Neuronal stem cell (in vitro differentiated cells): ENCODE results near the gene ZBTB46.

Experiments used
- DNase-seq: peaks from one replicate; pipeline ENCODE4 v3.0.0-alpha.2; 2013; ENCODE audit warnings: low spot score
- H2AFZ ChIP-seq: one replicate; pipeline ENCODE4 v1.6.1; 2013; ENCODE audit warnings: mild to moderate bottlenecking, low read length, inconsistent platforms
- H2AK5ac ChIP-seq: 2 replicates; pipeline ENCODE4 v1.6.1; 2013; ENCODE audit warnings: low read depth, mild to moderate bottlenecking, inconsistent platforms, low read length, moderate library complexity, mixed read lengths
- H2BK120ac ChIP-seq: 2 replicates; pipeline ENCODE4 v1.6.1; 2013; ENCODE audit warnings: low read depth, mild to moderate bottlenecking, inconsistent platforms, low read length, moderate library complexity, mixed read lengths
- H2BK12ac ChIP-seq: one replicate; pipeline ENCODE4 v1.6.1; 2013; ENCODE audit warnings: low read length, inconsistent platforms
- H2BK15ac ChIP-seq: 2 replicates; pipeline ENCODE4 v1.6.1; 2013; ENCODE audit warnings: mild to moderate bottlenecking, low read length, inconsistent platforms, mixed read lengths
- H2BK5ac ChIP-seq: one replicate; pipeline ENCODE4 v1.6.1; 2013; ENCODE audit warnings: inconsistent platforms, mild to moderate bottlenecking, low read length, moderate library complexity
- H3K14ac ChIP-seq: one replicate; pipeline ENCODE4 v1.6.1; 2013; ENCODE audit warnings: low read length, inconsistent platforms
- H3K18ac ChIP-seq: 2 replicates; pipeline ENCODE4 v1.6.1; 2013; ENCODE audit warnings: low read length, inconsistent platforms
- H3K23ac ChIP-seq: 2 replicates; pipeline ENCODE4 v1.6.1; 2013; ENCODE audit warnings: low read depth, mild to moderate bottlenecking, mixed read lengths, low read length, inconsistent platforms; ENCODE audit not compliant: poor library complexity
- H3K27ac ChIP-seq: replicated peaks from 3 replicates; pipeline ENCODE4 v1.5.1; 2013; ENCODE audit warnings: low read length, inconsistent platforms
- H3K27me3 ChIP-seq, 3 experiments: 2 replicates each; pipeline ENCODE4 v1.6.1; 2013; ENCODE audit warnings: low read length in 3 of 3, mild to moderate bottlenecking in 2 of 3, inconsistent platforms in 1 of 3, low read depth in 1 of 3, mixed read lengths in 1 of 3, moderate library complexity in 1 of 3; ENCODE audit not compliant: control insufficient read depth in 3 of 3, insufficient read depth in 3 of 3
- H3K36me3 ChIP-seq, 2 donors: replicated peaks in 1 of 2; 2 replicates each; pipeline ENCODE4 v1.6.1; 2013; ENCODE audit warnings: low read length in 2 of 2; ENCODE audit not compliant: control insufficient read depth in 2 of 2, insufficient read depth in 2 of 2
- H3K4ac ChIP-seq: 2 replicates; pipeline ENCODE4 v1.6.1; 2013; ENCODE audit warnings: inconsistent platforms, mild to moderate bottlenecking, low read length, moderate library complexity
- H3K4me1 ChIP-seq, 2 donors: 1 replicate in 1 of 2; 2 replicates in 1 of 2; pipeline ENCODE4 v1.6.1; 2013; ENCODE audit warnings: low read length in 2 of 2, low read depth in 1 of 2; ENCODE audit not compliant: control insufficient read depth in 2 of 2, insufficient read depth in 1 of 2
- H3K4me2 ChIP-seq: one replicate; pipeline ENCODE4 v1.6.1; 2013; ENCODE audit warnings: mild to moderate bottlenecking, low read length, inconsistent platforms; ENCODE audit not compliant: insufficient read depth, poor library complexity, severe bottlenecking
- H3K4me3 ChIP-seq, 2 donors: 2 replicates each; pipeline ENCODE4 v1.5.1; 2013; ENCODE audit warnings: low read length in 2 of 2, mild to moderate bottlenecking in 2 of 2, inconsistent platforms in 1 of 2, moderate library complexity in 1 of 2
- H3K79me1 ChIP-seq: one replicate; pipeline ENCODE4 v1.6.1; 2013; ENCODE audit warnings: low read depth, mild to moderate bottlenecking, inconsistent platforms, low read length, moderate library complexity
- H3K9ac ChIP-seq: one replicate; pipeline ENCODE4 v1.6.1; 2013; ENCODE audit warnings: mild to moderate bottlenecking, low read depth, low read length, inconsistent platforms; ENCODE audit not compliant: poor library complexity
- H3K9me3 ChIP-seq, 2 donors: replicated peaks in 1 of 2; 2 replicates each; pipeline versions ENCODE3 to v1.6.1; 2013; ENCODE audit warnings: low read length in 2 of 2, mild to moderate bottlenecking in 2 of 2, inconsistent platforms in 1 of 2, low read depth in 1 of 2, mixed read lengths in 1 of 2, moderate library complexity in 1 of 2; ENCODE audit not compliant: control insufficient read depth in 2 of 2, insufficient read depth in 1 of 2
- H4K8ac ChIP-seq: one replicate; pipeline ENCODE4 v1.6.1; 2013; ENCODE audit warnings: low read depth, mild to moderate bottlenecking, inconsistent platforms, low read length, moderate library complexity
- H4K91ac ChIP-seq: one replicate; pipeline ENCODE4 v1.6.1; 2013; ENCODE audit warnings: low read length, low read depth, mild to moderate bottlenecking, inconsistent platforms; ENCODE audit not compliant: poor library complexity
- WGBS, 2 donors: extraction: QIAGEN DNeasy Blood & Tissue Kit; methylation state at CpG; one replicate each; pipeline ENCODE4 v1.1.7; 2013; ENCODE audit warnings: missing lambda C conversion rate in 2 of 2, mixed read lengths in 1 of 2; ENCODE audit not compliant: insufficient read length in 2 of 2, insufficient replicate concordance in 1 of 2; ENCODE audit errors: extremely low coverage in 2 of 2; 5-methylcytosine and 5-hydroxymethylcytosine counted together

ZBTB46 gene

DNA sequence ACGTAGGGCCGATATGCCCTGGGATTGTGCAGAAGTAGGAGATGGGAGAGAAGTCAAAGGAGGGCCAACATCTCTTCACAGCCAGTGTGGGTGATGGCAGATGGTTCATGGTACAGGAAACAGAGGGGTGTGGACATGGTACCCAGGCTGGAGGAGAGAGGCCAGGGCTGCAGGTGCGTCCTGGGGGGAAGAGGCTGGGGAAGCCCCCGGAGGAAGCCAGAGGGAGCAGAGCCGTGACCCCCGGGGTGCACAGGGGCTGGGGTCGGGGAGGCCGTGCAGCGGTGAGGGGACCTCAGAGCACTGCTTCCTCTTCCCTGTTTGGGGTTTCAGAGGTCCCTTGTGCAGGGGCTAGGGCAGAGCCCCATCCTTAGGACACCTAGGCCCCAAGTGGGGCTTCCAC, 11.2 kb upstream of the ZBTB46 start:
- H4K91ac ChIP-seq: no peak overlapping the region
- DNase-seq: no peak
- H3K4ac ChIP-seq: no peak overlapping the region
- peaks cover 10 to 12% of the 10 kb centered on the region in 2 donors for H3K4me1 ChIP-seq
- no peak overlapping the region for H2AFZ ChIP-seq
- H3K9me3 ChIP-seq: no peaks in the 10 kb centered on the region
- peak overlapping the region; percentile 78 for H2BK12ac ChIP-seq
- H3K18ac ChIP-seq: peak overlapping the region; percentile 21
- H3K23ac ChIP-seq: no peak overlapping the region
- H3K14ac ChIP-seq: no peak overlapping the region
- H2BK5ac ChIP-seq: no peak overlapping the region
- no peak overlapping the region for H4K8ac ChIP-seq
- H3K79me1 ChIP-seq: peaks cover 2% of the 10 kb centered on the region
- H3K4me2 ChIP-seq: no peak overlapping the region
- no peak overlapping the region for H3K9ac ChIP-seq
- no peaks in the 10 kb centered on the region for H3K27me3 ChIP-seq
- no CpG with 5 or more reads among the region's 9 CpGs for WGBS, 2 donors
- H3K27ac ChIP-seq: no peak overlapping the region
- H2AK5ac ChIP-seq: no peak overlapping the region
- H3K36me3 ChIP-seq: no peaks in the 10 kb centered on the region
- no peak overlapping the region for H3K4me3 ChIP-seq
- no peak overlapping the region for H2BK120ac ChIP-seq
- peak overlapping the region; percentile 14 for H2BK15ac ChIP-seq

- no peak for DNase-seq
- H4K8ac ChIP-seq: no peak overlapping the region
- H2BK5ac ChIP-seq: no peak overlapping the region
- H3K9me3 ChIP-seq: no peaks in the 10 kb centered on the region
- no peaks in the 10 kb centered on the region for H3K36me3 ChIP-seq
- H2BK12ac ChIP-seq: no peak overlapping the region
- no peak overlapping the region for H3K4ac ChIP-seq
- H3K9ac ChIP-seq: peak overlapping the region; percentile 30
- whole genome bisulfite sequencing, 2 donors: no CpG with 5 or more reads among the region's 11 CpGs
- peak overlapping the region; percentile 31 for H3K14ac ChIP-seq
- no peak overlapping the region for H3K4me2 ChIP-seq
- H3K4me1 ChIP-seq: peaks cover 2 to 3% of the 10 kb centered on the region in 2 donors
- H2AK5ac ChIP-seq: peak overlapping the region; percentile 64
- H3K18ac ChIP-seq: peak overlapping the region; percentile 74
- no peak overlapping the region for H2AFZ ChIP-seq
- H4K91ac ChIP-seq: no peak overlapping the region
- H3K79me1 ChIP-seq: no peaks in the 10 kb centered on the region
- H3K4me3 ChIP-seq: peak overlapping the region in 1 of 2 donors; percentile 58
- no peak overlapping the region for H2BK120ac ChIP-seq
- H3K27me3 ChIP-seq: no peaks in the 10 kb centered on the region
- H3K27ac ChIP-seq: no peak overlapping the region
- H2BK15ac ChIP-seq: peak overlapping the region; percentile 3
- peak overlapping the region; percentile 5 for H3K23ac ChIP-seq
These were observed 9.4 kb upstream of the ZBTB46 start for GRCh38 chr20:63840405-63840828.

- H2BK12ac ChIP-seq: peak overlapping the region; percentile 7
- no peaks in the 10 kb centered on the region for H3K9me3 ChIP-seq
- no peak overlapping the region for H2AK5ac ChIP-seq
- H2BK120ac ChIP-seq: no peak overlapping the region
- H3K4me1 ChIP-seq: peaks cover 7 to 10% of the 10 kb centered on the region in 2 donors
- peak overlapping the region; percentile 63 for H3K9ac ChIP-seq
- WGBS, 2 donors: no CpG with 5 or more reads among the region's 13 CpGs
- H3K4ac ChIP-seq: no peak overlapping the region
- H3K14ac ChIP-seq: no peak overlapping the region
- H3K23ac ChIP-seq: no peak overlapping the region
- H4K8ac ChIP-seq: no peak overlapping the region
- no peak overlapping the region for H3K4me3 ChIP-seq
- H3K18ac ChIP-seq: peak overlapping the region; percentile 50
- no peak overlapping the region for H3K4me2 ChIP-seq
- H3K27me3 ChIP-seq: no peaks in the 10 kb centered on the region
- no peaks in the 10 kb centered on the region for H3K79me1 ChIP-seq
- no peak overlapping the region for H2AFZ ChIP-seq
- no peak for DNase-seq
- no peaks in the 10 kb centered on the region for H3K36me3 ChIP-seq
- H3K27ac ChIP-seq: no peak overlapping the region
- H2BK15ac ChIP-seq: peak overlapping the region; percentile 30
- H2BK5ac ChIP-seq: no peak overlapping the region
- H4K91ac ChIP-seq: no peak overlapping the region
These were observed 8.6 kb upstream of the ZBTB46 start for GRCh38 chr20:63839620-63840019.

- Histone ChIP-seq H4K8ac (peak overlapping the region; percentile 17), H2BK12ac (peak overlapping the region; percentile 63), H2AK5ac (peak overlapping the region; percentile 53), H2BK5ac (peak overlapping the region; percentile 87), H3K79me1 (no peaks in the 10 kb centered on the region), H3K4me1 (peaks cover 13 to 22% of the 10 kb centered on the region in 2 donors), H3K27me3 (peaks cover 0 to 6% (median 0%) of the 10 kb centered on the region in 3 experiments), H3K23ac (no peak overlapping the region), H3K18ac (peak overlapping the region; percentile 76), H3K9ac (no peak overlapping the region), H3K36me3 (no peaks in the 10 kb centered on the region), H3K4me3 (no peak overlapping the region), H2BK15ac (peak overlapping the region; percentile 87), H3K27ac (no peak overlapping the region), H3K4ac (no peak overlapping the region), H2AFZ (no peak overlapping the region), H4K91ac (no peak overlapping the region), H3K4me2 (no peak overlapping the region), H3K9me3 (no peaks in the 10 kb centered on the region), H2BK120ac (no peak overlapping the region), H3K14ac (no peak overlapping the region)
- no peak for DNase-seq
- WGBS, 2 donors: no CpG with 5 or more reads among the region's 8 CpGs
These were observed 6.4 kb upstream of the ZBTB46 start for GRCh38 chr20:63837479-63837878.
